Tibial nerve (tissue), 4 donors: ENCODE data around the gene NPAS1. TPM values are rescaled to one million over a fixed set of nuclear protein-coding genes. Genes with fewer than 3 reads are reported as not detected.

Experiments
- DNase-seq, 2 donors: peaks; one replicate each; pipeline ENCODE4 v3.0.0-alpha.2; 2019; ENCODE audit warnings: low spot score in 2 of 2
- H3K27ac ChIP-seq, 4 donors: fragments of 200-600 bp; sonication (generic) in 3 of 4; one replicate each; pipeline ENCODE4 v1.5.1; 2017 to 2019; ENCODE audit warnings: mild to moderate bottlenecking in 1 of 4
- H3K27me3 ChIP-seq, 2 donors: fragments of 200-600 bp; sonication (generic) in 1 of 2; one replicate each; pipeline versions ENCODE4 v1.5.1 to v1.6.0; 2017 to 2019
- H3K36me3 ChIP-seq, 3 donors: fragments of 200-600 bp; sonication (generic); one replicate each; pipeline ENCODE4 v1.5.1; 2018 to 2019
- H3K4me1 ChIP-seq, 4 donors: fragments of 200-600 bp; sonication (generic) in 3 of 4; one replicate each; pipeline ENCODE4 v1.5.1; 2017 to 2019
- H3K4me3 ChIP-seq, 4 donors: fragments of 200-600 bp; sonication (generic) in 3 of 4; one replicate each; pipeline ENCODE4 v1.5.1; 2017 to 2019; ENCODE audit warnings: mild to moderate bottlenecking in 1 of 4, moderate library complexity in 1 of 4
- H3K9me3 ChIP-seq, 4 donors: fragments of 200-600 bp; sonication (generic) in 3 of 4; one replicate each; pipeline ENCODE4 v1.5.1; 2017 to 2019
- EP300 ChIP-seq, 2 donors: sonication (generic); formaldehyde crosslinking; IDR thresholded peaks; one replicate each; pipeline ENCODE4 v1.6.1; 2017; ENCODE audit warnings: antibody characterized with exemption in 2 of 2, mild to moderate bottlenecking in 1 of 2
- POLR2A ChIP-seq, 2 donors: fragments of 450-650 bp; IDR thresholded peaks; one replicate each; pipeline ENCODE4 v1.6.1; 2017; ENCODE audit warnings: antibody characterized with exemption in 2 of 2, mild to moderate bottlenecking in 2 of 2, moderate library complexity in 2 of 2
- WGBS, 2 donors: methylation state at CpG; one replicate each; pipeline ENCODE4 v1.1.5; 2018; 5-methylcytosine and 5-hydroxymethylcytosine counted together
- total RNA-seq, 4 donors: library from RNA; depleted of rRNA; stranded (reverse); fragments of >200 nt; gene quantifications; one replicate each; pipeline ENCODE4 v1.1.0, GENCODE V29; 2016
- TF ChIP-seq, protein P1 (sequence below), 5 experiments: fragments of 200-600 bp in 3 of 5; fragments of 450-650 bp in 2 of 5; sonication (generic) in 3 of 5; IDR thresholded peaks; one replicate each; pipeline ENCODE4 v1.5.1; 2016 to 2019; ENCODE audit warnings: antibody characterized with exemption in 5 of 5, mild to moderate bottlenecking in 3 of 5, moderate library complexity in 2 of 5

Gene NPAS1
- total RNA-seq, 4 donors from 2014 or later = 0.39 to 0.42 TPM; not detected in 2

DNA sequence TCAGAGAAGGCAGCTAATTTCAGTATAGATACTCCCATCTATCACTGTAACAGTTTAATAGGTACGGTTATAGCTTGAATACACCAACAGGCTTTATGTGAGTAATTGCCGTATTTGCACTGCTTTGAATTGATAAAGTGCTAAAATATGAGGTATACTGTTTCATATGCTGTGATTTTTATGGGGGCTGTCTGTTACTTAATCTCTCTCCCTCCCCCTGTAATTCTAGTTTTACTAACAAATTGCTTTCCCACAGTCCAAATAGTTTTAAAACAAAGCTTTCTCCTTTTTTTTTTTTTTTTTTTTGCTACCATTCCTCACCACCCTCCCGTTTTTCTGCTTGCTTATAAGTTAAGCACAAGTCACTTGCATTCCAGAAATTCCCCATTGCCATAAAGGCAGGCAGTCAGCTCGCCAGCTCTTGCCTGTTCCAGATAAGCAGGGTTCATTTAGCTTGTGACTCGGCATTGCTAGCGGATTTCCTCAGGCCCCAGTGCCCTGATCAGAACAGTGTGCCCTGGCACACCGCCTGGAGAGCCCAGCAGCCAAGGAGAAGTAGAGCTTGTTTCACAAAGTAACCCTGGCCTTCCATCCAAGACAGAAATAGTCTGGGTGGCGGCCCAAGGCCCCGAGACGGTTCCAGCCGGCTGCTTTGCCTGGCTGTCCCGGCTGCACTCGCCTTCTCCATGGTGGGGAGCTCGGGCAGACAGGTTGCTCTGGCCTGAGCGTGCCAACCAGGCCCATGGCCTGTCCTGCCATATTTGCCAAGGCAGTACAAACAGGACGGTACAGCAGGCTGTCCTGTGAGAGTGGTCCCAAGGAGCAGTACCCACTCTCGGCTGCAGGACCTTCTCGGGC lies 43.5 kb upstream of the NPAS1 start:
- peak; percentile 90 to 92 for DNase-seq
- no peaks in the 10 kb centered on the region for H3K27me3 ChIP-seq
- no peaks in the 10 kb centered on the region for H3K9me3 ChIP-seq
- H3K4me3 ChIP-seq = peak overlapping the region in 1 of 4 donors; percentile 17
- H3K27ac ChIP-seq = peak overlapping the region; percentile 35 to 92 (median 70)
- peaks cover 9 to 91% (median 50%) of the 10 kb centered on the region in 4 donors for H3K4me1 ChIP-seq
- WGBS, 2 donors = 20 to 24% methylated on average over 12 to 18 of the region's 18 CpGs
- TF ChIP-seq, protein P1, sequence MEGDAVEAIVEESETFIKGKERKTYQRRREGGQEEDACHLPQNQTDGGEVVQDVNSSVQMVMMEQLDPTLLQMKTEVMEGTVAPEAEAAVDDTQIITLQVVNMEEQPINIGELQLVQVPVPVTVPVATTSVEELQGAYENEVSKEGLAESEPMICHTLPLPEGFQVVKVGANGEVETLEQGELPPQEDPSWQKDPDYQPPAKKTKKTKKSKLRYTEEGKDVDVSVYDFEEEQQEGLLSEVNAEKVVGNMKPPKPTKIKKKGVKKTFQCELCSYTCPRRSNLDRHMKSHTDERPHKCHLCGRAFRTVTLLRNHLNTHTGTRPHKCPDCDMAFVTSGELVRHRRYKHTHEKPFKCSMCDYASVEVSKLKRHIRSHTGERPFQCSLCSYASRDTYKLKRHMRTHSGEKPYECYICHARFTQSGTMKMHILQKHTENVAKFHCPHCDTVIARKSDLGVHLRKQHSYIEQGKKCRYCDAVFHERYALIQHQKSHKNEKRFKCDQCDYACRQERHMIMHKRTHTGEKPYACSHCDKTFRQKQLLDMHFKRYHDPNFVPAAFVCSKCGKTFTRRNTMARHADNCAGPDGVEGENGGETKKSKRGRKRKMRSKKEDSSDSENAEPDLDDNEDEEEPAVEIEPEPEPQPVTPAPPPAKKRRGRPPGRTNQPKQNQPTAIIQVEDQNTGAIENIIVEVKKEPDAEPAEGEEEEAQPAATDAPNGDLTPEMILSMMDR (IDR thresholded peaks at IDR 0.05) = no peak
- TF ChIP-seq POLR2A (IDR thresholded peaks at IDR 0.05) (no peak), EP300 (IDR thresholded peaks at IDR 0.05) (peak; percentile 54 to 95)
- H3K36me3 ChIP-seq = no peaks in the 10 kb centered on the region

DNA sequence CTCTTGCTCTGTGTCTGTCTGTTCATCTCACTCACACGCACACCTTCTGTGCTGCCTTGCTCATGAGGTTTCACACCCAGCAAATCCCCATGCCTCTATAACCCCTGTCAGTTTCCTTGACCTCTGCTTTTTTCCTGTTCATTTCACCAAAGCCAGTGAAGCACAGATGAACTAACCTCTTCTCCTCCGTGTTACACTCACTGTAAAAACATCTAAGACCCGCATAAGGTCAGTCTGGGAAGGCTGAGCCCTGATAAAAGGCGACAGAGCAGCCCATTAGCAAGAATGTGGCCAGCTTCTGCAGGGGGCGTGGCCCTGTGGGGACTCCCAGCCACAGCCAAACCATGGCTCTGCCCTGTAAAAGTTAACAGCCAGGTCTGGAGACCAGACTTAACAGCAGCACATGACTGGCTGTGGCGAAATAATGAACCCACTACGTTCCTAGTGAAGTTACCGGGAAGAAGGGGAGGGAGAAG lies 42.8 kb upstream of the NPAS1 start:
- no peak for TF ChIP-seq POLR2A (IDR thresholded peaks at IDR 0.05)
- peak in 1 of 2 donors; percentile 28 for TF ChIP-seq EP300 (IDR thresholded peaks at IDR 0.05)
- DNase-seq = no peak
- Histone ChIP-seq H3K27me3 (no peaks in the 10 kb centered on the region), H3K4me1 (peaks cover 9 to 91% (median 51%) of the 10 kb centered on the region in 4 donors), H3K27ac (peak overlapping the region; percentile 35 to 92 (median 70)), H3K36me3 (no peaks in the 10 kb centered on the region), H3K9me3 (no peaks in the 10 kb centered on the region), H3K4me3 (peak overlapping the region in 1 of 4 donors; percentile 17)
- 29% methylated on average over 8 of the region's 8 CpGs for WGBS, 2 donors

- Histone ChIP-seq H3K27ac (peak overlapping the region in 3 of 4 donors; percentile 35 to 92 (median 85)), H3K4me3 (no peak overlapping the region), H3K4me1 (peaks cover 9 to 91% (median 55%) of the 10 kb centered on the region in 4 donors), H3K27me3 (no peaks in the 10 kb centered on the region), H3K36me3 (no peaks in the 10 kb centered on the region), H3K9me3 (no peaks in the 10 kb centered on the region)
- WGBS, 2 donors = 54 to 60% methylated on average over 7 of the region's 7 CpGs
- TF ChIP-seq POLR2A (IDR thresholded peaks at IDR 0.05) = no peak
- DNase-seq = no peak
Observed at GRCh38 chr19:46977548-46977947, 42.1 kb upstream of the NPAS1 start.

GRCh38 chr19:46978171-46978869 lies 41.3 kb upstream of the NPAS1 start:
- no peak for TF ChIP-seq POLR2A (IDR thresholded peaks at IDR 0.05)
- TF ChIP-seq, protein P1 (IDR thresholded peaks at IDR 0.05) = no peak
- TF ChIP-seq EP300 (IDR thresholded peaks at IDR 0.05) = no peak
- peaks cover 9 to 92% (median 56%) of the 10 kb centered on the region in 4 donors for H3K4me1 ChIP-seq
- 65 to 68% methylated on average over 5 of the region's 5 CpGs for WGBS, 2 donors

GRCh38 chr19:46979126-46980105 lies 40.2 kb upstream of the NPAS1 start:
- 82 to 86% methylated on average over 29 of the region's 29 CpGs for WGBS, 2 donors
- H3K27ac ChIP-seq = no peak overlapping the region
- TF ChIP-seq POLR2A (IDR thresholded peaks at IDR 0.05) = no peak
- TF ChIP-seq, protein P1 (IDR thresholded peaks at IDR 0.05) = no peak
- no peak for TF ChIP-seq EP300 (IDR thresholded peaks at IDR 0.05)
- H3K4me3 ChIP-seq = no peak overlapping the region
- H3K27me3 ChIP-seq = no peaks in the 10 kb centered on the region
- H3K4me1 ChIP-seq = peaks cover 9 to 92% (median 58%) of the 10 kb centered on the region in 4 donors
- DNase-seq = no peak
- H3K36me3 ChIP-seq = no peaks in the 10 kb centered on the region
- H3K9me3 ChIP-seq = no peaks in the 10 kb centered on the region

More at GRCh38 chr19:46978171-46978869, 41.3 kb upstream of the NPAS1 start:
- no peaks in the 10 kb centered on the region for H3K27me3 ChIP-seq
- DNase-seq = no peak
- H3K36me3 ChIP-seq = no peaks in the 10 kb centered on the region
- no peaks in the 10 kb centered on the region for H3K9me3 ChIP-seq
- H3K27ac ChIP-seq = peak overlapping the region in 3 of 4 donors; percentile 4 to 92 (median 85)
- no peak overlapping the region for H3K4me3 ChIP-seq
